Measurements from ENCODE around the gene IL1RAPL2. TPM values are rescaled to one million over a fixed set of nuclear protein-coding genes. Genes with fewer than 3 reads are reported as not detected.

IL1RAPL2 gene
- total RNA-seq, 1 experiment from 2014 or later, result not detected

DNA sequence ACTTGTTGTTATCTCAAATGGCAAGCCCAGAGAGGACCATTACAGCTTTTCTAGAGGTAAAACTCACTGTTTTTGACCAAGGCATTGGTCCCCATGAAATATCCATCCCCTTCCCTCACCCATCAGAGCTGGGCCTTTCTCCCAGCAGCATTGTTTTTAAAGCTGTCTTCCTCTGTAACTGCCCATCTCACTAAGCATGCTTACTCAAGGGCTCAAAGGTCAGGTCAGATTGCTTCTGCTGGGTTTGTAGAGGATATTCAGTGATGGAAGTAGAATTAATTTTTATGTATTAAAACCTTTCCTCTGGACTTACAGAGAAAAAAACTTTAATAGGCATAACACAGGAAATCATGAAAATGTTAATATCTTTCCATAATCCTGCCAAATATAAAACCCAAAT, 643.4 kb downstream of the IL1RAPL2 start:
- ChIA-PET CTCF (no interaction called here), POLR2A (no interaction called here)
- Histone ChIP-seq H3K9me3 (ENCODE audit: control insufficient read depth, insufficient read depth, low read depth, low read length) (no peaks in the 10 kb centered on the region), H3K36me3 (ENCODE audit: control insufficient read depth, insufficient read depth, low read length) (no peaks in the 10 kb centered on the region), H3K4me1 (ENCODE audit: control insufficient read depth, insufficient read depth, low read length) (no peaks in the 10 kb centered on the region), H3K27ac (ENCODE audit: low read length) (no peak overlapping the region), H3K4me3 (ENCODE audit: low read depth in 2 of 2, low read length in 2 of 2) (no peak overlapping the region), H3K27me3 (ENCODE audit: control insufficient read depth, insufficient read depth, low read length) (no peaks in the 10 kb centered on the region)
- no peak for DNase-seq (ENCODE audit: low read depth, low spot score)
- BruUV-seq (replicated peaks), result no TSS peak
- ATAC-seq, result no peak
- intact Hi-C loops (cut with micrococcal nuclease; ENCODE audit: unreplicated experiment) (no loop called here), in situ Hi-C loops (cut with HindIII; ENCODE audit: low pct_unique_long_range_greater_than_20kb, low sequenced_read_pairs) (no loop called here)
- TF ChIP-seq, protein P1, sequence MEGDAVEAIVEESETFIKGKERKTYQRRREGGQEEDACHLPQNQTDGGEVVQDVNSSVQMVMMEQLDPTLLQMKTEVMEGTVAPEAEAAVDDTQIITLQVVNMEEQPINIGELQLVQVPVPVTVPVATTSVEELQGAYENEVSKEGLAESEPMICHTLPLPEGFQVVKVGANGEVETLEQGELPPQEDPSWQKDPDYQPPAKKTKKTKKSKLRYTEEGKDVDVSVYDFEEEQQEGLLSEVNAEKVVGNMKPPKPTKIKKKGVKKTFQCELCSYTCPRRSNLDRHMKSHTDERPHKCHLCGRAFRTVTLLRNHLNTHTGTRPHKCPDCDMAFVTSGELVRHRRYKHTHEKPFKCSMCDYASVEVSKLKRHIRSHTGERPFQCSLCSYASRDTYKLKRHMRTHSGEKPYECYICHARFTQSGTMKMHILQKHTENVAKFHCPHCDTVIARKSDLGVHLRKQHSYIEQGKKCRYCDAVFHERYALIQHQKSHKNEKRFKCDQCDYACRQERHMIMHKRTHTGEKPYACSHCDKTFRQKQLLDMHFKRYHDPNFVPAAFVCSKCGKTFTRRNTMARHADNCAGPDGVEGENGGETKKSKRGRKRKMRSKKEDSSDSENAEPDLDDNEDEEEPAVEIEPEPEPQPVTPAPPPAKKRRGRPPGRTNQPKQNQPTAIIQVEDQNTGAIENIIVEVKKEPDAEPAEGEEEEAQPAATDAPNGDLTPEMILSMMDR (IDR thresholded peaks at IDR 0.05), result no peak
- TF ChIP-seq TCF7L2 (IDR thresholded peaks at IDR 0.05; ENCODE audit: low read depth, low read length) (no peak), POLR2AphosphoS5 (IDR thresholded peaks at IDR 0.05; ENCODE audit: low read depth, low read length) (no peak), SIN3A (IDR thresholded peaks at IDR 0.05; ENCODE audit: borderline replicate concordance, insufficient read depth, low read depth, low read length) (no peak)
- TF ChIP-seq, protein P2, sequence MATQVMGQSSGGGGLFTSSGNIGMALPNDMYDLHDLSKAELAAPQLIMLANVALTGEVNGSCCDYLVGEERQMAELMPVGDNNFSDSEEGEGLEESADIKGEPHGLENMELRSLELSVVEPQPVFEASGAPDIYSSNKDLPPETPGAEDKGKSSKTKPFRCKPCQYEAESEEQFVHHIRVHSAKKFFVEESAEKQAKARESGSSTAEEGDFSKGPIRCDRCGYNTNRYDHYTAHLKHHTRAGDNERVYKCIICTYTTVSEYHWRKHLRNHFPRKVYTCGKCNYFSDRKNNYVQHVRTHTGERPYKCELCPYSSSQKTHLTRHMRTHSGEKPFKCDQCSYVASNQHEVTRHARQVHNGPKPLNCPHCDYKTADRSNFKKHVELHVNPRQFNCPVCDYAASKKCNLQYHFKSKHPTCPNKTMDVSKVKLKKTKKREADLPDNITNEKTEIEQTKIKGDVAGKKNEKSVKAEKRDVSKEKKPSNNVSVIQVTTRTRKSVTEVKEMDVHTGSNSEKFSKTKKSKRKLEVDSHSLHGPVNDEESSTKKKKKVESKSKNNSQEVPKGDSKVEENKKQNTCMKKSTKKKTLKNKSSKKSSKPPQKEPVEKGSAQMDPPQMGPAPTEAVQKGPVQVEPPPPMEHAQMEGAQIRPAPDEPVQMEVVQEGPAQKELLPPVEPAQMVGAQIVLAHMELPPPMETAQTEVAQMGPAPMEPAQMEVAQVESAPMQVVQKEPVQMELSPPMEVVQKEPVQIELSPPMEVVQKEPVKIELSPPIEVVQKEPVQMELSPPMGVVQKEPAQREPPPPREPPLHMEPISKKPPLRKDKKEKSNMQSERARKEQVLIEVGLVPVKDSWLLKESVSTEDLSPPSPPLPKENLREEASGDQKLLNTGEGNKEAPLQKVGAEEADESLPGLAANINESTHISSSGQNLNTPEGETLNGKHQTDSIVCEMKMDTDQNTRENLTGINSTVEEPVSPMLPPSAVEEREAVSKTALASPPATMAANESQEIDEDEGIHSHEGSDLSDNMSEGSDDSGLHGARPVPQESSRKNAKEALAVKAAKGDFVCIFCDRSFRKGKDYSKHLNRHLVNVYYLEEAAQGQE (IDR thresholded peaks at IDR 0.05; ENCODE audit: insufficient read depth in 1 of 2, low read depth in 2 of 2, low read length in 1 of 2), result no peak

DNA sequence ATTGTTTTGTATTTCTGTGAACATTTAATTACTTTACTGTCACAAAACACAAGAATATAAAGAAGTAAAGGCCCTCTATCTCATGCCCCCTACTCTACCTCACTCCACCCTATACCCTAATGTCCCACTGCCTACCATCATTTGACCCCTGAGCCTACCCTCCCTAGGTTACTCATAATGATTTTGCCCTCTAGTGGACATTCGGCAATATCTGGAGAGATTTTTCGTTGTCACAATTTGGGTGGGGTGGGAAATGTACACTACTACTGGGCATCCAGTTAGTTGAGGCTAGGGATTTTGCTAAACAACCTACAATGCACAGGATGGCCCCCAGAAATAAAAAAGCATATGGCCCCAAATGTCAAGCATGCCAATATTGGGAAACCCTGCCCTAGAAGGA, 644.3 kb downstream of the IL1RAPL2 start:
- H3K4me1 ChIP-seq (ENCODE audit: control insufficient read depth, insufficient read depth, low read length), result no peaks in the 10 kb centered on the region
- in situ Hi-C loops (cut with HindIII; ENCODE audit: low pct_unique_long_range_greater_than_20kb, low sequenced_read_pairs), result no loop called here
- TF ChIP-seq POLR2AphosphoS5 (IDR thresholded peaks at IDR 0.05; ENCODE audit: low read depth, low read length) (no peak), SIN3A (IDR thresholded peaks at IDR 0.05; ENCODE audit: borderline replicate concordance, insufficient read depth, low read depth, low read length) (no peak), TCF7L2 (IDR thresholded peaks at IDR 0.05; ENCODE audit: low read depth, low read length) (no peak)
- TF ChIP-seq, protein P1 (IDR thresholded peaks at IDR 0.05), result peak; percentile 40
- H3K4me3 ChIP-seq (ENCODE audit: low read depth in 2 of 2, low read length in 2 of 2), result no peak overlapping the region
- no peak for ATAC-seq
- H3K9me3 ChIP-seq (ENCODE audit: control insufficient read depth, insufficient read depth, low read depth, low read length), result no peaks in the 10 kb centered on the region
- BruUV-seq (replicated peaks), result no TSS peak
- ChIA-PET POLR2A (no interaction called here), CTCF (no interaction called here)
- no peaks in the 10 kb centered on the region for H3K36me3 ChIP-seq (ENCODE audit: control insufficient read depth, insufficient read depth, low read length)
- DNase-seq (ENCODE audit: low read depth, low spot score), result no peak
- H3K27me3 ChIP-seq (ENCODE audit: control insufficient read depth, insufficient read depth, low read length), result no peaks in the 10 kb centered on the region
- intact Hi-C loops (cut with micrococcal nuclease; ENCODE audit: unreplicated experiment), result no loop called here
- no peak overlapping the region for H3K27ac ChIP-seq (ENCODE audit: low read length)
